ENCODE data around the gene PLK3.

Gene PLK3

DNA sequence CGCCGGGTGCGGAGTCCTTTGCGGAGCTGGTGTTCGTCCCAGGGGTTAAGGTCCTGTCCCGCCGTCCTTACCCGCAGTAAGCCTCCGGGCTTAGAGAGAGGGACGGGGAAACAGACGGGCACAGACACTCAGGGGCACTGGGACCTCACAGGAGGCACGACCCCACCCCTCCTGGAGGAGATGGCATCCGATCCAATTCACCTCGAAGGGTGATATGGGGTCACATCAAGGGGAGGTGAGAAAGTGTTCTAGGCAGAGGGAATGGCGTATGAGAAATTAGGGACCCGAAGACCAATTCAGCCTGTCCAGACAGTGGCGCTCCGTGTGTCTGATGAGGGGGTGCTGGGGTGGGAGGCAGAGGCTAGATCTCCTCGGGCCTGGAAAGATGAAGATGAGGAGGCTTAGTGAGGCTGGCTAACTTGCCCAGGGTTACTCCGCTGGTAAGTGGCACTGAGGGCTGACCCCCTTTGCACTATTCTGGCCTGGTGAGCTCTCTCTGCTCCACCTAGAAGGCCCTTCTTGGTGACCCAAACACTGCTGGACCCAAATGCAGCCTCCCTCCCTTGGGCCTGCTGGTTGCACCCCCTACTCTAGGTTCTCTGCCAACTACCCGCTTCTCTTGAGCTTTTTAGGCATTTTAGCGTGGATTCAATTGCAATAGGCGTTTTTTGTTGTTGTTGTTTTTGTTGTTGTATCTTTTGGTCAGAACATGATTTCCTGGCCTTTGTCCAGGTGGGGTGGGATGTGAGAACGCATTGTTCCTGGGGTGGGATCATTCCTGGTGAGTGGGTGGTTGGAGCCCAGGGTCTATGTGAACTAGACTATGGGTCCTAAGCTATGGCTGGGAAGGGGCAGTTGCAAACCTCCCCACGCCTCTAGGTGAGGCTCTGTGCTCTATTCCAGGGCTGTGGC lies 20.4 kb downstream of the PLK3 start:
- Histone ChIP-seq H3K27me3 (ENCODE audit: insufficient read depth, poor library complexity, severe bottlenecking) (no peaks in the 10 kb centered on the region), H3K27ac (replicated peaks) (peak overlapping the region; percentile 100), H3K4me3 (replicated peaks; ENCODE audit: insufficient read depth, low read length) (peak overlapping the region; percentile 44)
- no peak for DNase-seq (ENCODE audit: low read depth in 1 of 2, low spot score in 1 of 2)
- TF ChIP-seq REST (IDR thresholded peaks at IDR 0.05; ENCODE audit: insufficient replicate concordance, low read depth): peak; percentile 5
- TF ChIP-seq POLR2AphosphoS5 (IDR thresholded peaks at IDR 0.05; ENCODE audit: low read depth): no peak
- TF ChIP-seq, protein P1, sequence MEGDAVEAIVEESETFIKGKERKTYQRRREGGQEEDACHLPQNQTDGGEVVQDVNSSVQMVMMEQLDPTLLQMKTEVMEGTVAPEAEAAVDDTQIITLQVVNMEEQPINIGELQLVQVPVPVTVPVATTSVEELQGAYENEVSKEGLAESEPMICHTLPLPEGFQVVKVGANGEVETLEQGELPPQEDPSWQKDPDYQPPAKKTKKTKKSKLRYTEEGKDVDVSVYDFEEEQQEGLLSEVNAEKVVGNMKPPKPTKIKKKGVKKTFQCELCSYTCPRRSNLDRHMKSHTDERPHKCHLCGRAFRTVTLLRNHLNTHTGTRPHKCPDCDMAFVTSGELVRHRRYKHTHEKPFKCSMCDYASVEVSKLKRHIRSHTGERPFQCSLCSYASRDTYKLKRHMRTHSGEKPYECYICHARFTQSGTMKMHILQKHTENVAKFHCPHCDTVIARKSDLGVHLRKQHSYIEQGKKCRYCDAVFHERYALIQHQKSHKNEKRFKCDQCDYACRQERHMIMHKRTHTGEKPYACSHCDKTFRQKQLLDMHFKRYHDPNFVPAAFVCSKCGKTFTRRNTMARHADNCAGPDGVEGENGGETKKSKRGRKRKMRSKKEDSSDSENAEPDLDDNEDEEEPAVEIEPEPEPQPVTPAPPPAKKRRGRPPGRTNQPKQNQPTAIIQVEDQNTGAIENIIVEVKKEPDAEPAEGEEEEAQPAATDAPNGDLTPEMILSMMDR (IDR thresholded peaks at IDR 0.05; ENCODE audit: insufficient read depth, low read length): no peak

DNA sequence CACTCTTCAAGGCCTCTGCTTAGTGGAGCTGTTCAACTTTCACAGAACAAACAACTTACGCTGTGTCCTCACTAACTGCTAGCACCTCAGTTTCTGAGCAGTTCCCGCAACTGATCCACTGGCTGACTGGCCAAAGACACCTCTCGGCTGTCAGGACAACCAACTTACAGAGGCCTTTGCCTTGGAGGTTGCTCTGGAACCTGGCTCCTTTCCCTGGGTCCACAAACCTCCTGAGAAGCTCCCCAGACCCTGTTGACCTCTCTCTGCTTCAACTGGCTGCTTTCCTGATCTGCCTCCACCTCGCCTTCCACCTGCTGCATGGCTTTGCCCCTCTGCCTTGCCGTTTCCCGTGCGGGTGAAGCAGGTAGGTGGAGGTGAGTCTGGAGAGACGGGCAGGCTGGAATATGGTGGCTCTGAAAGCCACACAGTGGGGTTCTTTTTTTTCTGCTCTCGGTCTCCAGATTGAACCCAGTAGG lies 21.1 kb downstream of the PLK3 start:
- no peak for DNase-seq (ENCODE audit: low read depth in 1 of 2, low spot score in 1 of 2)
- Histone ChIP-seq H3K27me3 (ENCODE audit: insufficient read depth, poor library complexity, severe bottlenecking) (no peaks in the 10 kb centered on the region), H3K27ac (replicated peaks) (no peak overlapping the region), H3K4me3 (replicated peaks; ENCODE audit: insufficient read depth, low read length) (no peak overlapping the region)
- TF ChIP-seq GABPA (IDR thresholded peaks at IDR 0.05; ENCODE audit: low read depth) (no peak), POLR2AphosphoS5 (IDR thresholded peaks at IDR 0.05; ENCODE audit: low read depth) (no peak), SPI1 (IDR thresholded peaks at IDR 0.05; ENCODE audit: borderline replicate concordance, low read depth) (no peak), REST (IDR thresholded peaks at IDR 0.05; ENCODE audit: insufficient replicate concordance, low read depth) (no peak)
- TF ChIP-seq, protein P1 (IDR thresholded peaks at IDR 0.05; ENCODE audit: insufficient read depth, low read length): no peak

- DNase-seq (ENCODE audit: low read depth in 1 of 2, low spot score in 1 of 2): no peak
- TF ChIP-seq SPI1 (IDR thresholded peaks at IDR 0.05; ENCODE audit: borderline replicate concordance, low read depth) (no peak), GABPA (IDR thresholded peaks at IDR 0.05; ENCODE audit: low read depth) (no peak), REST (IDR thresholded peaks at IDR 0.05; ENCODE audit: insufficient replicate concordance, low read depth) (no peak), POLR2AphosphoS5 (IDR thresholded peaks at IDR 0.05; ENCODE audit: low read depth) (no peak)
- TF ChIP-seq, protein P1 (IDR thresholded peaks at IDR 0.05; ENCODE audit: insufficient read depth, low read length): no peak
- Histone ChIP-seq H3K27me3 (ENCODE audit: insufficient read depth, poor library complexity, severe bottlenecking) (no peaks in the 10 kb centered on the region), H3K4me3 (replicated peaks; ENCODE audit: insufficient read depth, low read length) (no peak overlapping the region), H3K27ac (replicated peaks) (no peak overlapping the region)
Measured at GRCh38 chr1:44822131-44822701, 22.0 kb downstream of the PLK3 start.
